Panc1 (cell line): ENCODE results near the gene TTC28. TPM values are rescaled to one million over a fixed set of nuclear protein-coding genes. Genes with fewer than 3 reads are reported as not detected.

Experiments
- ATAC-seq: fragments of 200-7000 bp; cut with Tn5 transposase; 2 replicates; pipeline ENCODE4 v1.9.1; 2020; ENCODE audit warnings: mild to moderate bottlenecking, moderate library complexity
- BruUV-seq: library from RNA; stranded (reverse); fragments of 400-500 nt; replicated peaks from 2 replicates; lab custom pipeline; 2021; lab: Mats Ljungman, UMichigan
- CTCF ChIA-PET: fragments of 300-600 bp; sonication (Branson Sonifier 250); formaldehyde crosslinking; loops from one replicate; lab custom pipeline; 2022; ENCODE audit warnings: antibody characterized with exemption; lab: Charles Lee
- POLR2A ChIA-PET: fragments of 300-600 bp; sonication (Branson Sonifier 250); formaldehyde crosslinking; loops from one replicate; lab custom pipeline; 2022; ENCODE audit warnings: antibody characterized with exemption; lab: Charles Lee
- DNase-seq: peaks from one replicate; pipeline ENCODE4 v3.0.0-alpha.2; 2010; ENCODE audit warnings: low read depth, low spot score
- H3K27ac ChIP-seq: 2 replicates; pipeline ENCODE4 v1.5.1; 2011; ENCODE audit warnings: mild to moderate bottlenecking, low read length, inconsistent platforms
- H3K27me3 ChIP-seq: fragments of 200-500 bp; sonication (Bioruptor generic); 2 replicates; pipeline ENCODE4 v1.6.0; 2014; ENCODE audit warnings: low read length, inconsistent platforms; ENCODE audit not compliant: control insufficient read depth, insufficient read depth
- H3K36me3 ChIP-seq: fragments of 200-500 bp; sonication (Bioruptor generic); 2 replicates; pipeline ENCODE4 v1.5.1; 2014; ENCODE audit warnings: inconsistent platforms, mild to moderate bottlenecking, low read length, moderate library complexity; ENCODE audit not compliant: control insufficient read depth, insufficient read depth
- H3K4me1 ChIP-seq: 2 replicates; pipeline ENCODE4 v1.5.1; 2011; ENCODE audit warnings: inconsistent platforms, mild to moderate bottlenecking, low read length, moderate library complexity; ENCODE audit not compliant: control insufficient read depth, insufficient read depth
- H3K4me3 ChIP-seq, 2 experiments: 2 replicates each; pipeline ENCODE4 v1.5.1; 2011 to 2012; ENCODE audit warnings: low read depth in 2 of 2, low read length in 2 of 2, mild to moderate bottlenecking in 2 of 2, inconsistent platforms in 1 of 2, moderate library complexity in 1 of 2
- H3K9me3 ChIP-seq: fragments of 200-500 bp; sonication (Bioruptor generic); 2 replicates; pipeline ENCODE4 v1.5.1; 2014; ENCODE audit warnings: low read depth, mild to moderate bottlenecking, inconsistent platforms, low read length, moderate library complexity; ENCODE audit not compliant: control insufficient read depth, insufficient read depth
- POLR2AphosphoS5 ChIP-seq: IDR thresholded peaks from 2 replicates; pipeline ENCODE4 v1.6.1; 2012; ENCODE audit warnings: mild to moderate bottlenecking, low read depth, low read length, moderate library complexity
- SIN3A ChIP-seq: IDR thresholded peaks from 2 replicates; pipeline ENCODE4 v1.6.1; 2012; ENCODE audit warnings: low read depth, mild to moderate bottlenecking, low read length, moderate library complexity, borderline replicate concordance; ENCODE audit not compliant: insufficient read depth
- TCF7L2 ChIP-seq: IDR thresholded peaks from 2 replicates; pipeline ENCODE4 v1.6.1; 2011; ENCODE audit warnings: mild to moderate bottlenecking, low read depth, low read length, inconsistent platforms
- in situ Hi-C: cut with HindIII; loops from 2 replicates; pipeline ENCODE4 v1.10.0; 2016; ENCODE audit warnings: low sequenced_read_pairs, low pct_unique_long_range_greater_than_20kb
- intact Hi-C: fragments of 100-400 bp; cut with micrococcal nuclease; formaldehyde crosslinking; loops from one replicate; pipeline ENCODE4 v1.10.0; 2022; ENCODE audit not compliant: unreplicated experiment
- total RNA-seq: library from RNA; stranded (reverse); gene quantifications from one replicate; pipeline ENCODE4 v1.2.1, GENCODE V29; 2021; ENCODE audit not compliant: unreplicated experiment
- TF ChIP-seq, protein P1 (sequence below), 2 experiments: IDR thresholded peaks; 2 replicates each; pipeline ENCODE4 v1.6.1; 2011 to 2012; ENCODE audit warnings: low read depth in 2 of 2, control low read depth in 1 of 2, low read length in 1 of 2, mild to moderate bottlenecking in 1 of 2, moderate library complexity in 1 of 2; ENCODE audit not compliant: insufficient read depth in 1 of 2
- TF ChIP-seq, protein P2 (sequence below): fragments of 450-650 bp; IDR thresholded peaks from 2 replicates; pipeline ENCODE4 v1.5.1; 2017; ENCODE audit warnings: mild to moderate bottlenecking

Gene TTC28
- total RNA-seq, 1 experiment from 2014 or later, result 24.8 TPM

DNA sequence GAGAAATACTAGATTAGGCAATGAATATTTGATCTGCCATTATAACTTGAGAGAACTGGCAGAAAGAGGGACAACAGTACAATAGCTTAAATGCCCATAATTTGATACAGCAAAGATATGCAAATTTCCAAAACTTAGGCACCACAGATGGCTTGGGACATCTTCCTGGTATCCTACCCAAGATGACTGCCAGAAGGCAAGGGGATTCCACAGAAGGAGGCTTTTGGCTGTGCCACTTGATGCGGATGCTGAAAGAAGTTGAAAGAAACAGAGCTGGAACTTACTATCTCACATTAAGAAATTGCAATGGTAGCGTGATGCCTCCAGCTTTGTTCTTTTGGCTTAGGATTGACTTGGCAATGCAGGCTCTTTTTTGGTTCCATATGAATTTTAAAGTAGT lies 216.7 kb downstream of the TTC28 start:
- DNase-seq (no peak), ATAC-seq (no peak)
- intact Hi-C loops (no loop called here), in situ Hi-C loops (no loop called here)
- ChIA-PET POLR2A (no interaction called here), CTCF (no interaction called here)
- H3K4me3 ChIP-seq, result no peak overlapping the region
- no peak overlapping the region for H3K27ac ChIP-seq
- H3K36me3 ChIP-seq, result no peaks in the 10 kb centered on the region
- H3K9me3 ChIP-seq, result no peaks in the 10 kb centered on the region
- TF ChIP-seq SIN3A, result no peak
- no peak for TF ChIP-seq TCF7L2
- TF ChIP-seq, protein P1, sequence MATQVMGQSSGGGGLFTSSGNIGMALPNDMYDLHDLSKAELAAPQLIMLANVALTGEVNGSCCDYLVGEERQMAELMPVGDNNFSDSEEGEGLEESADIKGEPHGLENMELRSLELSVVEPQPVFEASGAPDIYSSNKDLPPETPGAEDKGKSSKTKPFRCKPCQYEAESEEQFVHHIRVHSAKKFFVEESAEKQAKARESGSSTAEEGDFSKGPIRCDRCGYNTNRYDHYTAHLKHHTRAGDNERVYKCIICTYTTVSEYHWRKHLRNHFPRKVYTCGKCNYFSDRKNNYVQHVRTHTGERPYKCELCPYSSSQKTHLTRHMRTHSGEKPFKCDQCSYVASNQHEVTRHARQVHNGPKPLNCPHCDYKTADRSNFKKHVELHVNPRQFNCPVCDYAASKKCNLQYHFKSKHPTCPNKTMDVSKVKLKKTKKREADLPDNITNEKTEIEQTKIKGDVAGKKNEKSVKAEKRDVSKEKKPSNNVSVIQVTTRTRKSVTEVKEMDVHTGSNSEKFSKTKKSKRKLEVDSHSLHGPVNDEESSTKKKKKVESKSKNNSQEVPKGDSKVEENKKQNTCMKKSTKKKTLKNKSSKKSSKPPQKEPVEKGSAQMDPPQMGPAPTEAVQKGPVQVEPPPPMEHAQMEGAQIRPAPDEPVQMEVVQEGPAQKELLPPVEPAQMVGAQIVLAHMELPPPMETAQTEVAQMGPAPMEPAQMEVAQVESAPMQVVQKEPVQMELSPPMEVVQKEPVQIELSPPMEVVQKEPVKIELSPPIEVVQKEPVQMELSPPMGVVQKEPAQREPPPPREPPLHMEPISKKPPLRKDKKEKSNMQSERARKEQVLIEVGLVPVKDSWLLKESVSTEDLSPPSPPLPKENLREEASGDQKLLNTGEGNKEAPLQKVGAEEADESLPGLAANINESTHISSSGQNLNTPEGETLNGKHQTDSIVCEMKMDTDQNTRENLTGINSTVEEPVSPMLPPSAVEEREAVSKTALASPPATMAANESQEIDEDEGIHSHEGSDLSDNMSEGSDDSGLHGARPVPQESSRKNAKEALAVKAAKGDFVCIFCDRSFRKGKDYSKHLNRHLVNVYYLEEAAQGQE (IDR thresholded peaks at IDR 0.05; ENCODE audit: insufficient read depth in 1 of 2, low read depth in 2 of 2, low read length in 1 of 2), result no peak
- TF ChIP-seq, protein P2, sequence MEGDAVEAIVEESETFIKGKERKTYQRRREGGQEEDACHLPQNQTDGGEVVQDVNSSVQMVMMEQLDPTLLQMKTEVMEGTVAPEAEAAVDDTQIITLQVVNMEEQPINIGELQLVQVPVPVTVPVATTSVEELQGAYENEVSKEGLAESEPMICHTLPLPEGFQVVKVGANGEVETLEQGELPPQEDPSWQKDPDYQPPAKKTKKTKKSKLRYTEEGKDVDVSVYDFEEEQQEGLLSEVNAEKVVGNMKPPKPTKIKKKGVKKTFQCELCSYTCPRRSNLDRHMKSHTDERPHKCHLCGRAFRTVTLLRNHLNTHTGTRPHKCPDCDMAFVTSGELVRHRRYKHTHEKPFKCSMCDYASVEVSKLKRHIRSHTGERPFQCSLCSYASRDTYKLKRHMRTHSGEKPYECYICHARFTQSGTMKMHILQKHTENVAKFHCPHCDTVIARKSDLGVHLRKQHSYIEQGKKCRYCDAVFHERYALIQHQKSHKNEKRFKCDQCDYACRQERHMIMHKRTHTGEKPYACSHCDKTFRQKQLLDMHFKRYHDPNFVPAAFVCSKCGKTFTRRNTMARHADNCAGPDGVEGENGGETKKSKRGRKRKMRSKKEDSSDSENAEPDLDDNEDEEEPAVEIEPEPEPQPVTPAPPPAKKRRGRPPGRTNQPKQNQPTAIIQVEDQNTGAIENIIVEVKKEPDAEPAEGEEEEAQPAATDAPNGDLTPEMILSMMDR, result no peak
- no peak for TF ChIP-seq POLR2AphosphoS5
- no TSS peak for BruUV-seq
- no peaks in the 10 kb centered on the region for H3K4me1 ChIP-seq
- H3K27me3 ChIP-seq, result no peaks in the 10 kb centered on the region

DNA sequence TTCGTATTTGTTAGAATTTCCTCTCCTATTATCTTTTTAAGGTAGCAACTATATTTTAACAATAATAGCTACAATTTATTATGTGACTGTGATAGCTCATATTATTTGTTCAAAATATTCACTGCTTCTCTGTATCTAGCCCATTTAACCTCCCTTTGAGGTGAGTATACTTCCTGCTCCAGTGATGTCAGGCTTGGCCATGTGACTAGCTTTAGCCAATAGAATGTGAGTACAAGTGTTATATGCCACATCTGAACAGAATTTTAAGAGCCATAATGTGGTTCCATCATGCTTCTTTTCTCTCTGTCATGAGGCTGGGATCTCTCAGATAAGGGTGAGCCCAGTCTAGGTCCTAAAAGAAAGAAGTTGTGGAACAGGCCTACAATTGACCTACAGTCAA lies 217.6 kb downstream of the TTC28 start:
- in situ Hi-C loops (no loop called here), intact Hi-C loops (no loop called here)
- H3K4me1 ChIP-seq, result no peaks in the 10 kb centered on the region
- TF ChIP-seq, protein P1 (IDR thresholded peaks at IDR 0.05; ENCODE audit: insufficient read depth in 1 of 2, low read depth in 2 of 2, low read length in 1 of 2), result no peak
- TF ChIP-seq, protein P2, result no peak
- no peak for TF ChIP-seq SIN3A
- ATAC-seq (no peak), DNase-seq (no peak)
- H3K36me3 ChIP-seq, result no peaks in the 10 kb centered on the region
- H3K9me3 ChIP-seq, result no peaks in the 10 kb centered on the region
- POLR2A ChIA-PET, result no interaction called here
- BruUV-seq, result no TSS peak
- H3K4me3 ChIP-seq, result no peak overlapping the region
- H3K27ac ChIP-seq, result no peak overlapping the region
- H3K27me3 ChIP-seq, result no peaks in the 10 kb centered on the region
- CTCF ChIA-PET, result no interaction called here
